ENCODE data around the gene CDKN2AIP.

- TF ChIP-seq CTCF (IDR thresholded peaks at IDR 0.05), result no peak
- TF ChIP-seq POLR2A (IDR thresholded peaks at IDR 0.05), result no peak
Measured at GRCh38 chr4:183430317-183430993, 14.0 kb upstream of the CDKN2AIP start.

Measured in tibial nerve (tissue), 3 donors.